Liver (tissue), 9 donors: ENCODE measurements around the gene DPM2. TPM values are rescaled to one million over a fixed set of nuclear protein-coding genes. Genes with fewer than 3 reads are reported as not detected.

Experiments
- DNase-seq: peaks from one replicate; pipeline ENCODE4 v3.0.0-alpha.2; 2017; ENCODE audit warnings: low spot score
- H3K27ac ChIP-seq, 2 donors: one replicate each; pipeline ENCODE4 v1.7.0; 2013; ENCODE audit warnings: inconsistent platforms in 2 of 2, low read length in 2 of 2, control low read depth in 1 of 2, low read depth in 1 of 2, mild to moderate bottlenecking in 1 of 2
- H3K27me3 ChIP-seq, 4 donors: one replicate each; pipeline versions ENCODE4 v1.6.1 to v1.7.0; 2013; ENCODE audit warnings: low read length in 3 of 4, inconsistent platforms in 1 of 4, mild to moderate bottlenecking in 1 of 4, moderate library complexity in 1 of 4; ENCODE audit not compliant: control insufficient read depth in 4 of 4, insufficient read depth in 4 of 4
- H3K36me3 ChIP-seq, 4 donors: one replicate each; pipeline versions ENCODE4 v1.6.1 to v1.7.0; 2013; ENCODE audit warnings: low read length in 3 of 4, mild to moderate bottlenecking in 3 of 4, low read depth in 1 of 4, moderate library complexity in 1 of 4; ENCODE audit not compliant: control insufficient read depth in 4 of 4, insufficient read depth in 3 of 4
- H3K4me1 ChIP-seq, 4 donors: one replicate each; pipeline versions ENCODE4 v1.6.1 to v1.7.0; 2013; ENCODE audit warnings: low read length in 3 of 4, mild to moderate bottlenecking in 3 of 4, moderate library complexity in 1 of 4; ENCODE audit not compliant: control insufficient read depth in 4 of 4, insufficient read depth in 4 of 4
- H3K4me3 ChIP-seq, 3 donors: one replicate each; pipeline versions ENCODE4 v1.6.1 to v1.7.0; 2013; ENCODE audit warnings: low read length in 3 of 3, control low read depth in 1 of 3, low read depth in 1 of 3, mild to moderate bottlenecking in 1 of 3
- H3K9ac ChIP-seq, 2 donors: one replicate each; pipeline ENCODE4 v1.7.0; 2013; ENCODE audit warnings: low read length in 2 of 2, mild to moderate bottlenecking in 2 of 2, moderate library complexity in 2 of 2, control low read depth in 1 of 2, low read depth in 1 of 2
- H3K9me3 ChIP-seq, 4 donors: one replicate each; pipeline versions ENCODE4 v1.6.1 to v1.7.0; 2013; ENCODE audit warnings: low read length in 3 of 4; ENCODE audit not compliant: control insufficient read depth in 4 of 4
- CTCF ChIP-seq: fragments of 150-350 bp; IDR thresholded peaks from 2 replicates; pipeline ENCODE4 v1.5.1; 2017; ENCODE audit warnings: improper control_type of control experiment, low read depth, low read length; ENCODE audit not compliant: missing input control
- EGR1 ChIP-seq, 2 donors: IDR thresholded peaks; 2 replicates each; pipeline ENCODE4 v1.6.1; 2016 to 2018; ENCODE audit warnings: antibody characterized with exemption in 2 of 2, low read depth in 2 of 2
- FOXA1 ChIP-seq: IDR thresholded peaks from 2 replicates; pipeline ENCODE4 v1.6.1; 2016; ENCODE audit warnings: antibody characterized with exemption
- FOXA2 ChIP-seq: IDR thresholded peaks from 2 replicates; pipeline ENCODE4 v1.6.1; 2016; ENCODE audit warnings: antibody characterized with exemption
- GABPA ChIP-seq, 2 donors: IDR thresholded peaks in 1 of 2; conservative IDR thresholded peaks in 1 of 2; 2 replicates each; pipeline ENCODE4 v1.6.1; 2016; ENCODE audit warnings: antibody characterized with exemption in 2 of 2, mild to moderate bottlenecking in 1 of 2, moderate library complexity in 1 of 2
- HNF4A ChIP-seq, 2 donors: conservative IDR thresholded peaks; 2 replicates each; pipeline ENCODE4 v1.6.1; 2016; ENCODE audit warnings: antibody characterized with exemption in 2 of 2, mild to moderate bottlenecking in 2 of 2
- HNF4G ChIP-seq: IDR thresholded peaks from 2 replicates; pipeline ENCODE4 v1.6.1; 2016; ENCODE audit warnings: antibody characterized with exemption
- JUND ChIP-seq, 2 donors: IDR thresholded peaks; 2 replicates each; pipeline ENCODE4 v1.6.1; 2016; ENCODE audit warnings: antibody characterized with exemption in 2 of 2
- NR2F2 ChIP-seq: IDR thresholded peaks from 2 replicates; pipeline ENCODE4 v1.6.1; 2016; ENCODE audit warnings: antibody characterized with exemption
- RAD21 ChIP-seq, 2 donors: IDR thresholded peaks; 2 replicates each; pipeline ENCODE4 v1.6.1; 2016; ENCODE audit warnings: antibody characterized with exemption in 2 of 2, mild to moderate bottlenecking in 2 of 2
- REST ChIP-seq: IDR thresholded peaks from 2 replicates; pipeline ENCODE4 v1.6.1; 2016; ENCODE audit warnings: antibody characterized with exemption, mild to moderate bottlenecking
- RXRA ChIP-seq, 2 donors: IDR thresholded peaks; 2 replicates each; pipeline ENCODE4 v1.6.1; 2017 to 2018; ENCODE audit warnings: antibody characterized with exemption in 2 of 2, mild to moderate bottlenecking in 1 of 2
- SP1 ChIP-seq: IDR thresholded peaks from 2 replicates; pipeline ENCODE4 v1.6.1; 2018; ENCODE audit warnings: antibody characterized with exemption, mild to moderate bottlenecking
- TAF1 ChIP-seq: conservative IDR thresholded peaks from 2 replicates; pipeline ENCODE4 v1.6.1; 2016; ENCODE audit warnings: antibody characterized with exemption, mild to moderate bottlenecking
- YY1 ChIP-seq: IDR thresholded peaks from 2 replicates; pipeline ENCODE4 v1.6.1; 2016; ENCODE audit warnings: antibody characterized with exemption, mild to moderate bottlenecking
- WGBS: extraction: QIAGEN DNeasy Blood & Tissue Kit; methylation state at CpG from one replicate; pipeline ENCODE4 v1.1.7; 2013; 5-methylcytosine and 5-hydroxymethylcytosine counted together
- polyA plus RNA-seq, 2 donors: library from polyadenylated mRNA; stranded (reverse) in 1 of 2; unstranded in 1 of 2; fragments of 200-250 nt in 1 of 2; fragments of >200 nt in 1 of 2; fragmentation: Nextera tagmentation in 1 of 2; extraction: Ambion mirVana in 1 of 2; gene quantifications; one replicate each; pipeline versions ENCODE4 v1.2.1 to v1.2.3, GENCODE V29; 2013 to 2015
- total RNA-seq, 2 donors: library from RNA; depleted of rRNA; stranded (reverse); fragments of >200 nt; gene quantifications; one replicate each; pipeline ENCODE4 v1.2.3, GENCODE V29; 2014
- TF ChIP-seq, protein P1 (sequence below): IDR thresholded peaks from 2 replicates; pipeline ENCODE4 v1.6.1; 2016; ENCODE audit warnings: antibody characterized with exemption
- TF ChIP-seq, protein P2 (sequence below): IDR thresholded peaks from 2 replicates; pipeline ENCODE4 v1.6.1; 2016; ENCODE audit warnings: antibody characterized with exemption
- TF ChIP-seq, protein P3 (sequence below): IDR thresholded peaks from 2 replicates; pipeline ENCODE4 v1.6.1; 2016; ENCODE audit warnings: antibody characterized with exemption
- donor health status: healthy.
- donor health status: healthy.
- donor health status: healthy.
- donor health status: healthy.
- donor health status: healthy.

The DPM2 gene
- total and polyA plus RNA-seq, 4 donors = 9.3 to 25.0 (median 22.0) TPM

- H3K27me3 ChIP-seq = no peaks in the 10 kb centered on the region
- H3K4me3 ChIP-seq = no peak overlapping the region
- no peaks in the 10 kb centered on the region for H3K9me3 ChIP-seq
- TF ChIP-seq RAD21 (IDR thresholded peaks at IDR 0.05) = no peak
- no peak for TF ChIP-seq FOXA1
- no peak for TF ChIP-seq GABPA (IDR thresholded peaks at IDR 0.05 in 1 of 2, conservative IDR thresholded peaks at IDR 0.05 in 1 of 2)
- no peak for TF ChIP-seq CTCF
- no peak for TF ChIP-seq FOXA2
- no peak for TF ChIP-seq REST
- TF ChIP-seq SP1 = no peak
- no peak for TF ChIP-seq YY1
- no peak for TF ChIP-seq TAF1
- no peak for TF ChIP-seq HNF4A (conservative IDR thresholded peaks at IDR 0.05)
- TF ChIP-seq JUND (IDR thresholded peaks at IDR 0.05) = no peak
- TF ChIP-seq, protein P1, sequence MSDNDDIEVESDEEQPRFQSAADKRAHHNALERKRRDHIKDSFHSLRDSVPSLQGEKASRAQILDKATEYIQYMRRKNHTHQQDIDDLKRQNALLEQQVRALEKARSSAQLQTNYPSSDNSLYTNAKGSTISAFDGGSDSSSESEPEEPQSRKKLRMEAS = no peak
- TF ChIP-seq, protein P2, sequence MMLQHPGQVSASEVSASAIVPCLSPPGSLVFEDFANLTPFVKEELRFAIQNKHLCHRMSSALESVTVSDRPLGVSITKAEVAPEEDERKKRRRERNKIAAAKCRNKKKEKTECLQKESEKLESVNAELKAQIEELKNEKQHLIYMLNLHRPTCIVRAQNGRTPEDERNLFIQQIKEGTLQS = no peak
- TF ChIP-seq HNF4G = no peak
- TF ChIP-seq, protein P3, sequence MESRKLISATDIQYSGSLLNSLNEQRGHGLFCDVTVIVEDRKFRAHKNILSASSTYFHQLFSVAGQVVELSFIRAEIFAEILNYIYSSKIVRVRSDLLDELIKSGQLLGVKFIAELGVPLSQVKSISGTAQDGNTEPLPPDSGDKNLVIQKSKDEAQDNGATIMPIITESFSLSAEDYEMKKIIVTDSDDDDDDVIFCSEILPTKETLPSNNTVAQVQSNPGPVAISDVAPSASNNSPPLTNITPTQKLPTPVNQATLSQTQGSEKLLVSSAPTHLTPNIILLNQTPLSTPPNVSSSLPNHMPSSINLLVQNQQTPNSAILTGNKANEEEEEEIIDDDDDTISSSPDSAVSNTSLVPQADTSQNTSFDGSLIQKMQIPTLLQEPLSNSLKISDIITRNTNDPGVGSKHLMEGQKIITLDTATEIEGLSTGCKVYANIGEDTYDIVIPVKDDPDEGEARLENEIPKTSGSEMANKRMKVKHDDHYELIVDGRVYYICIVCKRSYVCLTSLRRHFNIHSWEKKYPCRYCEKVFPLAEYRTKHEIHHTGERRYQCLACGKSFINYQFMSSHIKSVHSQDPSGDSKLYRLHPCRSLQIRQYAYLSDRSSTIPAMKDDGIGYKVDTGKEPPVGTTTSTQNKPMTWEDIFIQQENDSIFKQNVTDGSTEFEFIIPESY = no peak
- TF ChIP-seq EGR1 (IDR thresholded peaks at IDR 0.05; ENCODE audit: low read depth in 2 of 2) = no peak
- no peak for TF ChIP-seq RXRA (IDR thresholded peaks at IDR 0.05)
- no peak for TF ChIP-seq NR2F2
- no peaks in the 10 kb centered on the region for H3K36me3 ChIP-seq
- DNase-seq = no peak
- no peak overlapping the region for H3K27ac ChIP-seq
- peaks cover 7 to 24% (median 13%) of the 10 kb centered on the region in 4 donors for H3K4me1 ChIP-seq
- WGBS = 84% methylated on average over 7 of the region's 7 CpGs
- no peak overlapping the region for H3K9ac ChIP-seq
These were observed 16.9 kb downstream of the DPM2 start for GRCh38 chr9:127920794-127921193.
